Stimulated activated CD4-positive, alpha-beta T cell treated with anti-CD3 and anti-CD28 coated beads, Interleukin-4, amount 100 ng/mL, for 4 hours (primary cell): ENCODE results near the gene NHSL1.

ENCODE experiments used
- DNase-seq, 2 experiments: peaks; one replicate each; pipeline ENCODE4 v3.0.0-alpha.2; 2020

Gene NHSL1

DNA sequence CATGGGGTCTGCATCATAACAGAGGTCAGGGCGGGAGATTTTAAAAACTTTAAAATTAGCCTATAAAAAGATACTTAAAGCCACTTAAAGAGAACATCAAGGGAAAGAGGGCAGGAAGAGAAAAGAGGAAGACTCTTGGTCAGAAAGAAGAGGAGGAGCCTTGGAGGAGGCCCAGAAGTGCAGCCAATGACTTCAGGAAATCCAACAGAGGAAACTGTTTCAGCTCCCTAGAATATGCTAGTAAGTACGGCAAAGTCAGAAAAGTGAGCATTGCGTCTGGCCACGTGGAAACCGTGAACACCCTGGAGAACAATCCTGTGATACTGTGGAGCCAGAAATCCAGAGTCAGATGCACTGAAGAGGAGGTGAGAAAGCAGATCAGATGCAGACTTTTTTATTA lies 22.5 kb upstream of the NHSL1 start:
- DNase-seq: no peak

- DNase-seq: no peak
Measured at GRCh38 chr6:138520463-138520862, 21.2 kb upstream of the NHSL1 start.

DNA sequence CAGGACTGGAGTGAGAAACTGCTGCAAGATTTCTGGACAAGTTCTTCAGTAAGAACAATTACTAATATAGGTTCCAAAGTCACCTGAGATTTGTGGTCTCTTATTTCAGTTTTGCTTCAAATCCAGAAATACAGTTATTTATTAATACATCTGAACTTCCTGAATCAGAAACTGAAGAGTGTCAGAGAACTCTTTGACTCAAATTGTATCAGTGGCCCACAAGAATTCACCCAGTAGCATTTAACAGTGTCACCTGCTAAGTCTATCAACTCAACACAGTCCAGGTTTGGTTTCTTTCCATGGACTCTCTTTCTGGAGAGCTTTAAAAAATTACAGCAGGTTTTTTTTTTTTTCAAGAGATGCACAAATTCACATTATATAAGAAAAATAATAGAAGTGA lies 18.8 kb upstream of the NHSL1 start:
- DNase-seq: no peak

GRCh38 chr6:138517635-138518034 lies 18.3 kb upstream of the NHSL1 start:
- peak; percentile 41 to 48 for DNase-seq

GRCh38 chr6:138515657-138516248 lies 16.5 kb upstream of the NHSL1 start:
- DNase-seq: no peak

GRCh38 chr6:138514860-138515540 lies 15.7 kb upstream of the NHSL1 start:
- DNase-seq: peak in 1 of 2 experiments; percentile 2

DNA sequence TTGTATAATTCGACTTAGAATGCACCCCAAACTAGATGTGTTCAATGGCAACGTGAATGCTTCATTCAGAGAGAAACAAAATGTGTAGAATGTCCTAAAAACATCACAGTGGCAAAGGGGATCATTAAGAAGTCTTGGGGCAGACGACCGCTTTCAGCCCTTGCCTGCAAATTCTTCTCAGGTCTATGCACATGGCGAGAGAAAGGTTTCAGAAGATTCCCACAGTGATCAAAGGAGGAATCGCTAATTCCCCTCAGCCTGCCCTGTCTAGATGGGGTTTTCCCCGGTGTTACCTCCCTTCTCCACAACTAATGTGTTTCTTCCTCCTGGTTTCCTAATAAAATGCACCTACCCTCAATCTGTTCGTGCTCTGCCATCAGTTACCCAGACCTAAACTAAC lies 13.3 kb upstream of the NHSL1 start:
- DNase-seq: no peak

DNA sequence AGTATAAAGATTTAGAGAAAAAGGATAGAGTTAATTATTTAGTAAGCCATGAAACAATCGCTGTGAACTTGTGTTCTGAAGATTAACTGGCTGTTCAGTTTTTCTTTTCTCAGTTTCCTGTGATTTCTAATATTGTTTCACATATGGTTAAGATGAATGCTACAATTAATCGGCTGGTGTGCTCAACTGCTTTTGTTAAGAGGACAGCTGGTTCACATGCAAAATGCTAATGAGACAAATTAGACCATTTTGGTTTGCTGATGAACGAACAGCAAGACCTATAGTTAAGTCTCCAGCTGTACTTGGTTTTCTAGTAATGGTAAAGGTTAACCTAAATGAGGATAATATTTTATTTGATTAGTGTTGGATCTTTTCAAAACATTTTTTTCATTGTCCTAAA lies 10.8 kb upstream of the NHSL1 start:
- DNase-seq: no peak

- DNase-seq: peak in 1 of 2 experiments; percentile 15
Measured at GRCh38 chr6:138509371-138509770, 10.1 kb upstream of the NHSL1 start.

DNA sequence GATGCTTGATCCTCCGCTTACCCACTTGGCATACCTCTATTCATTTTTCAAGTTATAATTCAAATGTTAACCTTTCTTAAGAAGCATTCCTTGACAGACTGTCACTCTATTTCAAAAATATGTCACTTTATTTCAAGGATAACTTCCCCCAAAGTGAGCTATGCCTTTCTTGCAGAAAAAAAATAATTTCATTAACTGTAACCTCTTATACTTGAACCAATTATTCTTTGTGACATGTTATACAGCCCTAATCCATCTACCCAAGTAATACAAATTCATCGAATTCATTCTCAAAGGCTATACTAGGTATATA lies 9.3 kb upstream of the NHSL1 start:
- DNase-seq: no peak

DNA sequence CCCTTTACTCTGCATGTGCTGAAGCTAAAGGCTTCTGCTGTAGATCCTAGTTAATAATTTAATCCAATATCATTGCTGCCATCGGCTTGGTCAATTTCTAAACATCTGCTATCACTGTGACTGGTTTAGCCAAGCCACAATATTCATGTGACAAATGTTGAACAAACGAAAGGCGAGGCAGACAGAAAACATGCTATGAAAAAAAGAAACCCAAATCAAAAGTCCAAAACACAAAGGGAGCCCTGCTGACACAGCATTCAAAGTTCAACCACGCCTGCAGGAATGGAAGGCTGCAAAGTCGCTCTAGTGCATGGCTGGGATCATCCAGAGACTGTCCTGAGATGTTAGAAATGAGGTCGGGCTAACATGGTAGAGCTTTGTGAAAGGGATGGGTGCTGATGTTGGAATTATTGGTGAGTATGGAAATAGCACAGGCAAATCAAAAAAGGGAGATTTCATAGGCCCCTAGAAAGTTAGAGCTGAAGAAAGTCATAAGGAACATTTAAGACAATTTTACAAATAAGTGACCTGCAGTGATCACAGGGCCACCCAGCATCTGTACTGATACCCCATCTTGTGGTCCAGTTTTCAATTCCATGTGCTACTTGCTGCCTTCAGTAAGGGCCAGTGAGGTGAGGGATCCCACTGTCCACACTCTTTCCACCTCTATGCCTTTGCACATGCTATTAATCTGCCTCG lies 8.8 kb upstream of the NHSL1 start:
- no peak for DNase-seq

DNA sequence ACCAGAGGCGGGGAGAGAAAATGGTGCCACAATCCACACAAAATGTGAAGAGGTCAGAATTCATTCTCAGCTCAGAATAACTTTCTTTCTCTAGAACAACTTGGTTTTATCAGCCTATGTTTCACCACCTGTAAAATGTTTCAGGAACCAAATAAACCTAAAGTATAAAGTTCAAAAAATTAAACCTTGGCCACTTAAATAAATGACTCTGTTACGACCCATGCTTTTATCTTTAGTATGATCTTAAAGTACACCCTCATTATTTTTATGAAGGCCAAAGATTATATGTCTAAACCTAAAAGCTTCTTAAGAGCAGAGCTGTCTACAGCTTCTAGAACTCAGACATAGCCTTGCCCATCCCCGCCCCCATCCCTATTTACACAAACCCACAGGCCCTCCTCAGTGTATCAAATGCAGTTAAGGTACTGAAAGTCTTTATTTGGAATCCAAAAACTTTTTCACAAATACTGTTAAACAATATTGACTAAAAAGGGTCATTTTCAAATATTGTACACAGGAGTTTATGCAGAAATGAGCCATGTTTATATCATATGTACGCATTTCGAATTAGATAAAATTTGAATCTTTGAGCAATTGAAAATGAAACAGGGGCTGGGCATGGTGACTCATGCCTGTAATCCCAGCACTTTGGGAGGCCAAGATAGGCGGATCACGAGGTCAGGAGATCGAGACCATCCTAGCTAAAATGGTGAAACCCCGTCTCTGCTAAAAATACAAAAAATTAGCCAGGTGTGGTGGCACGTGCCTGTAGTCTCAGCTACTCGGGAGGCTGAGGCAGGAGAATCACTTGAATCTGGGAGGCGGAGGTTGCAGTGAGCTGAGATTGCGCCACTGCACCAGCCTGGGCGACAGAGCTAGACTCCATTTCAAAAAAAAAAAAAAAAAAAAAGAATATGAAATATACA lies 5.7 kb upstream of the NHSL1 start:
- no peak for DNase-seq

- DNase-seq: no peak
Measured at GRCh38 chr6:138503881-138504680, 4.8 kb upstream of the NHSL1 start.

DNA sequence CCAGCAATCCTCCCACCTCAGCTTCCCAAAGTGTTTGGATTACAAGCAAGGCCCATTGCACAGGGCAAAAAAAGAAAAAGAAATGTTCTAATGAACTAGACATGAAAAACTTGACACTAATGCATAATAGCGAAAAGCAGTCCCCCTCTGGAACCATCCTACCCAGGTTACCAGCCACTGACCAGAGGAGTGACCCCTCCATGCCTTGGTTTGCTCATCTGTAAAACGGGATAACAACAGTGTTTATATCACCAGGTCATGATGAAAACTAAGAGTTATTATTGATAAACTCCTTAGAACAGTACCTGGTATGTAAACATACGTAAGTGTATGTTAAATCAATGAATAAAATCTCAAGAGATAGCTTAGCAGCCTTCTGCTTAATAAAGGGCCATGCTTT lies 3.3 kb upstream of the NHSL1 start:
- DNase-seq: no peak

- no peak for DNase-seq
Measured at GRCh38 chr6:138500867-138501446, 1.7 kb upstream of the NHSL1 start.

DNA sequence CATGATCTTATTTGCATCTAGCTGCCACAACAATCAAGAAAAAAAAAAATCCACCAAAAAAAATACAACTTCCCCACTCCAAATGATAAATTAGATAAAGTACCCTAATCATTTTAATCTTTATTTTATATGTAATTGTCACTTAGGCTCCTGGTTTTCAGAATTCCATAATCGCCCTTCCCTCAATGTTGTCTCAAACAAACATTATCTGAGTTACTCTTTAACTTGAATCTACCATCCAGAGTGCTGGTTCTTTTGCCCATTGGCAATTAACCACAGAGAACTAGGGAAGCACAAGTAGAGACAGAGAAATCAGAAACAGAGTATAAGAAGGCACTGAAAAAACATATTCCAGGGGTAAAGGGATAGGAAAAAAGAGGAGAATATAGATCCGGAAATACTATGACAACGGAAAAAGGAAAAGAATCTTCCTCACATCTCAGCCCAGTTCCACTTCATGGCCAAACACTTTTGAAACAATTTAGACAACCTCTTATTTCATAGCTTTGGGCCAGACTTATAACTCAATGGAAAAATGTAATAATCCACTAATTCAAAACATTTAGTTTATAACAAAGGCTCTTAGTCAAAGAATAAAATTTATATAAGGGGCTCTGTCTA lies 861 bp upstream of the NHSL1 start:
- DNase-seq: no peak

DNA sequence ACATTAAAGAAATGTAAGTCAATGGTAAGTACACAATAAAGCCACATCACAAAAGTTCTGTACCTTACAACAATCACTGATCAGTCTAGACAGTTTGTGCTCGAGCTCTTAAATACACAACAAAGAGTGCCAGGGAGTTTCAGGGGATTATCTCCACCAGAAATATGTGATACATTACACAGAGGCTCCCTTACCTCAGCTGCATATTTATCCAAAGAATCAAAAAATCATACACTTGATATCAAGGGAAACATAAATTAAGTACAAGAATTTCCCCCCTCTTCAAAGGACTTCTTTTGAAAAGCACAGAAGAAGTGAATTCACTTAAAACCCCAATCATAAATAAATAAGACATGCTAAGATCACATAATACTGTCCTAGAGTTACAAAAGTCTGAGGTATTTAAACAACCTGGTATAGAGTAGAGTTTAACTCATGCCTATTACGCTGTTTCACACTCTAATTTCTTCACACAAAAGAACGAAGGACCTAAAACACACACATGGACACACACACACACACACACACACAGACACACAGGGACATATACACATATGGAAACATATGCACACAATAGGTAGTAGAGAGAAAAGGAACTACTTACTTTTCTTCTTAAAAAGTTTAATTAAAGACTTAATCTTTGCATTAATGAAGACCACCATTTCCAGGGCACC lies 528 bp downstream of the NHSL1 start:
- no peak for DNase-seq

DNA sequence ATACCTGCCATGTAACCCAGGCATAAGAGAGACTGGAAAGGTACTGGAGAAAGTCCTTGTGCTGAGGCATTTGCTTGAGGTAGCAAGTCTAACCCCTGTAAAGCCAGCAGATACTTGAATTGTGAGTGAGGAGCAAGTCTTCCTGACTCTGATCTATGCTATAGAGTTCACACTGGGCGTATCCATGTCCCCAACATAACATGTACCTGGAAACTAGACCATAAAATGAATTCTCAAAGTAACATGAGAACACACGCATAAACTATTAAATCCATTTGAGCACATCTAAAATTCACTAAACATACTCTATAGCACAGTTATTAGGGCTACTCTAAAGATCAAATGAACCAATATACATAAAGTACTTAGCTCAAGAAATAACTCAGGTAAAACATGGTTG lies 2.0 kb downstream of the NHSL1 start:
- no peak for DNase-seq

- no peak for DNase-seq
Measured at GRCh38 chr6:138494312-138494711, 5.0 kb downstream of the NHSL1 start.

- DNase-seq: no peak
Measured at GRCh38 chr6:138493413-138493812, 5.9 kb downstream of the NHSL1 start.

GRCh38 chr6:138492871-138493270 lies 6.4 kb downstream of the NHSL1 start:
- DNase-seq: no peak
